Thoracic aorta (tissue), 2 donors: ENCODE data around the gene DSTN. TPM values are rescaled to one million over a fixed set of nuclear protein-coding genes. Genes with fewer than 3 reads are reported as not detected.
A peak's percentile ranks its signal among the peaks of the same experiment; 100 is the strongest.

Experiments
- ATAC-seq: fragments of 150-250 bp; one replicate; pipeline ENCODE4 v1.8.0; 2017; ENCODE audit warnings: low read depth; ENCODE audit not compliant: insufficient number of reproducible peaks, low FRiP score
- DNase-seq: peaks from one replicate; pipeline ENCODE4 v3.0.0-alpha.2; 2020; ENCODE audit warnings: low spot score
- H3K27ac ChIP-seq, 2 donors: fragments of 200-600 bp; sonication (generic); 1 replicate in 1 of 2; 2 replicates in 1 of 2; pipeline ENCODE4 v1.5.1; 2016; ENCODE audit warnings: mild to moderate bottlenecking in 2 of 2, moderate library complexity in 2 of 2
- H3K27me3 ChIP-seq: fragments of 200-600 bp; sonication (generic); replicated peaks from 2 replicates; pipeline ENCODE4 v1.6.0; 2016; ENCODE audit warnings: mild to moderate bottlenecking; ENCODE audit not compliant: insufficient read depth
- H3K36me3 ChIP-seq: fragments of 200-600 bp; sonication (generic); one replicate; pipeline ENCODE4 v1.5.1; 2016
- H3K4me1 ChIP-seq, 2 donors: fragments of 200-600 bp; sonication (generic); 1 replicate in 1 of 2; 2 replicates in 1 of 2; pipeline versions ENCODE4 v1.5.1 to v1.6.0; 2016; ENCODE audit warnings: low read depth in 2 of 2, mild to moderate bottlenecking in 1 of 2; ENCODE audit not compliant: control insufficient read depth in 1 of 2
- H3K4me3 ChIP-seq: fragments of 200-600 bp; sonication (generic); 2 replicates; pipeline ENCODE4 v1.5.1; 2016; ENCODE audit warnings: mild to moderate bottlenecking
- H3K9me3 ChIP-seq: fragments of 200-600 bp; sonication (generic); 2 replicates; pipeline ENCODE4 v1.5.1; 2016
- CTCF ChIP-seq: fragments of 200-600 bp; sonication (generic); IDR thresholded peaks from one replicate; pipeline ENCODE4 v1.5.1; 2019; ENCODE audit warnings: antibody characterized with exemption
- total RNA-seq, 2 donors: library from RNA; depleted of rRNA; stranded (reverse); fragments of >200 nt; gene quantifications; one replicate each; pipeline versions ENCODE4 v1.1.0 to v1.2.3, GENCODE V29; 2016

DSTN gene
- total RNA-seq, 2 donors from 2014 or later: 1,342 to 1,977 TPM

GRCh38 chr20:17622851-17623508, 53.1 kb downstream of the DSTN start:
- no peak for TF ChIP-seq CTCF
- ATAC-seq (no peak), DNase-seq (no peak)
- no peak overlapping the region for H3K27ac ChIP-seq
- H3K4me3 ChIP-seq: no peak overlapping the region
- no peaks in the 10 kb centered on the region for H3K27me3 ChIP-seq
- peaks cover 0 to under 1% of the 10 kb centered on the region in 2 donors for H3K4me1 ChIP-seq
- peaks cover 58% of the 10 kb centered on the region for H3K36me3 ChIP-seq
- no peaks in the 10 kb centered on the region for H3K9me3 ChIP-seq

- no peak for TF ChIP-seq CTCF
- DNase-seq (no peak), ATAC-seq (no peak)
- no peaks in the 10 kb centered on the region for H3K9me3 ChIP-seq
- no peaks in the 10 kb centered on the region for H3K4me1 ChIP-seq
- H3K36me3 ChIP-seq: peaks cover 52% of the 10 kb centered on the region
- H3K27me3 ChIP-seq: no peaks in the 10 kb centered on the region
- H3K27ac ChIP-seq: no peak overlapping the region
- no peak overlapping the region for H3K4me3 ChIP-seq
Measured at GRCh38 chr20:17624070-17624469, 54.2 kb downstream of the DSTN start.

GRCh38 chr20:17624551-17625245, 54.8 kb downstream of the DSTN start:
- no peak for DNase-seq
- peaks cover 47% of the 10 kb centered on the region for H3K36me3 ChIP-seq

GRCh38 chr20:17625246-17626051, 55.6 kb downstream of the DSTN start:
- H3K36me3 ChIP-seq: peaks cover 39% of the 10 kb centered on the region
- TF ChIP-seq CTCF: no peak

More at GRCh38 chr20:17624551-17625245, 54.8 kb downstream of the DSTN start:
- H3K4me3 ChIP-seq: no peak overlapping the region
- no peak for ATAC-seq
- no peaks in the 10 kb centered on the region for H3K9me3 ChIP-seq
- no peak for TF ChIP-seq CTCF
- no peaks in the 10 kb centered on the region for H3K27me3 ChIP-seq
- H3K4me1 ChIP-seq: no peaks in the 10 kb centered on the region
- no peak overlapping the region for H3K27ac ChIP-seq

More at GRCh38 chr20:17625246-17626051, 55.6 kb downstream of the DSTN start:
- DNase-seq (no peak), ATAC-seq (no peak)
- H3K9me3 ChIP-seq: no peaks in the 10 kb centered on the region
- H3K27me3 ChIP-seq: no peaks in the 10 kb centered on the region
- H3K4me1 ChIP-seq: no peaks in the 10 kb centered on the region
- peak overlapping the region in 1 of 2 donors; percentile 22 for H3K27ac ChIP-seq
- no peak overlapping the region for H3K4me3 ChIP-seq
